Upper lobe of left lung (tissue), 6 donors: ENCODE measurements around the gene MBNL2. TPM values are rescaled to one million over a fixed set of nuclear protein-coding genes. Genes with fewer than 3 reads are reported as not detected.

ENCODE experiments used
- ATAC-seq, 2 donors: fragments of 200-7000 bp; cut with Tn5 transposase; one replicate each; pipeline ENCODE4 v1.9.1; 2022; ENCODE audit warnings: mild to moderate bottlenecking in 2 of 2, moderate library complexity in 2 of 2; ENCODE audit not compliant: low FRiP score in 2 of 2
- DNase-seq, 2 donors: peaks; one replicate each; pipeline ENCODE4 v3.0.0-alpha.2; 2019 to 2020
- H3K27ac ChIP-seq, 4 donors: fragments of 200-600 bp; sonication (generic); one replicate each; pipeline ENCODE4 v1.5.1; 2016 to 2019
- H3K27me3 ChIP-seq, 4 donors: fragments of 200-600 bp; sonication (generic); one replicate each; pipeline ENCODE4 v1.5.1; 2017 to 2019
- H3K36me3 ChIP-seq, 4 donors: fragments of 200-600 bp; sonication (generic); one replicate each; pipeline ENCODE4 v1.5.1; 2016 to 2019
- H3K4me1 ChIP-seq, 4 donors: fragments of 200-600 bp; sonication (generic); one replicate each; pipeline ENCODE4 v1.5.1; 2018 to 2019
- H3K4me3 ChIP-seq, 4 donors: fragments of 200-600 bp; sonication (generic); one replicate each; pipeline ENCODE4 v1.5.1; 2017 to 2019; ENCODE audit warnings: mild to moderate bottlenecking in 2 of 4, moderate library complexity in 1 of 4
- H3K9me3 ChIP-seq, 4 donors: fragments of 200-600 bp; sonication (generic); one replicate each; pipeline ENCODE4 v1.5.1; 2018 to 2019
- CTCF ChIP-seq, 6 experiments: fragments of 450-650 bp in 4 of 6; fragments of 200-600 bp in 2 of 6; sonication (generic) in 2 of 6; IDR thresholded peaks; one replicate each; pipeline ENCODE4 v1.5.1; 2016 to 2019; ENCODE audit warnings: antibody characterized with exemption in 6 of 6
- EP300 ChIP-seq, 4 donors: sonication (generic); formaldehyde crosslinking; IDR thresholded peaks; one replicate each; pipeline ENCODE4 v1.5.1; 2017; ENCODE audit warnings: antibody characterized with exemption in 4 of 4, control low read depth in 2 of 4
- POLR2A ChIP-seq, 4 donors: fragments of 450-650 bp; IDR thresholded peaks; one replicate each; pipeline ENCODE4 v1.5.1; 2016 to 2017; ENCODE audit warnings: antibody characterized with exemption in 4 of 4, mild to moderate bottlenecking in 2 of 4
- POLR2AphosphoS5 ChIP-seq, 2 donors: sonication (generic); formaldehyde crosslinking; IDR thresholded peaks; one replicate each; pipeline ENCODE4 v1.5.1; 2017; ENCODE audit warnings: antibody characterized with exemption in 2 of 2
- WGBS, 2 donors: methylation state at CpG; one replicate each; pipeline ENCODE4 v1.1.5; 2017 to 2018; 5-methylcytosine and 5-hydroxymethylcytosine counted together
- total RNA-seq, 6 donors: library from RNA; depleted of rRNA in 4 of 6; stranded (reverse); fragments of >200 nt in 4 of 6; gene quantifications; one replicate each; pipeline versions ENCODE4 v1.1.0 to v1.2.1, GENCODE V29; 2016 to 2021
- donor health status: DM: no; HTN: no; CAD: no; lungs with moderate emphysema.
- donor health status: DM: no; HTN: yes; CAD: no; lungs with severe emphysema.

Gene MBNL2
- total RNA-seq, 6 donors from 2014 or later: 40.9 to 78.4 (median 51.3) TPM

DNA sequence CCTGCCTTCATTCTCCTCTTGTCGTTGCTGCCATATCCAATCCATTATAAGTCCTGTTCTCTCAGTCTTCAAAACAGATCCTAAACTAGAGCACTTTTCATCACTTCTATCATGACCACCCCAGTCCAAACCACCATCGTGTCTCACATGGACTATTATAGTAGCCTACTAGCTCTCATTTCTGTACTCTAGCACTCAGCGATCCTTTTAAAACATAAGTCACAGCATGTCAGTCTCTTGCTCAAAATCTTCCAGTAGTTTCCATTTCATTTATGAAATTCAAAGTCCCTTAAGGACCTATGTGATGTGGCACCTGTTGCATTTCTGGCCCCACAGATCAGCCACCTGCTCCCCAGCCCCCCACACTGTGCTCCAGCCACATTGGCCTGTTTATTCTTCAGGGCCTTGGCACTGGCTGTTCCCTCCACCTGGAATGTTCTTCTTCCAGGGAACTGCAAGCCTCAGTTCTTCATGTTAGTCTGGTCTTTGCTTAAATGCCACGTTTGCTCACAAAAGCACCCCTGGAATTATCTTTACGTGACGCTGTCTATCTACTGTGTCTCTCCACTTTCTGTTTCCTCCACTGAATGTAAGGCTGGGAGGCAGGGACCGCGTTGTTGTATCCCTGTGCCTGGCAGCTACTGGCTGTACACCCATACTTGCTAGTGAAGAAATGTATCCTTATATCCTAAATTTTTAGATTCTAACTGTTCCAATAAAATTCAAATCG is 64.3 kb downstream of the MBNL2 start:
- DNase-seq (no peak), ATAC-seq (no peak)
- Histone ChIP-seq H3K4me3 (no peak overlapping the region), H3K4me1 (peaks cover 0 to 35% (median 7%) of the 10 kb centered on the region in 4 donors), H3K27ac (no peak overlapping the region), H3K9me3 (no peaks in the 10 kb centered on the region), H3K36me3 (no peaks in the 10 kb centered on the region), H3K27me3 (no peaks in the 10 kb centered on the region)
- no peak for TF ChIP-seq POLR2A (IDR thresholded peaks at IDR 0.05)
- no peak for TF ChIP-seq CTCF (IDR thresholded peaks at IDR 0.05)
- WGBS, 2 donors: 88 to 93% methylated on average over 9 of the region's 9 CpGs

- Histone ChIP-seq H3K4me1 (peaks cover 0 to 30% (median 5%) of the 10 kb centered on the region in 4 donors), H3K27ac (no peak overlapping the region), H3K27me3 (no peaks in the 10 kb centered on the region), H3K36me3 (no peaks in the 10 kb centered on the region), H3K4me3 (no peak overlapping the region), H3K9me3 (no peaks in the 10 kb centered on the region)
- DNase-seq: no peak
- TF ChIP-seq POLR2A (IDR thresholded peaks at IDR 0.05): no peak
- TF ChIP-seq CTCF (IDR thresholded peaks at IDR 0.05): no peak
- TF ChIP-seq EP300 (IDR thresholded peaks at IDR 0.05): no peak
- no peak for TF ChIP-seq POLR2AphosphoS5 (IDR thresholded peaks at IDR 0.05)
- no peak for ATAC-seq
- WGBS, 2 donors: 83 to 91% methylated on average over 5 of the region's 5 CpGs
These were observed 64.9 kb downstream of the MBNL2 start for GRCh38 chr13:97287047-97287383.

DNA sequence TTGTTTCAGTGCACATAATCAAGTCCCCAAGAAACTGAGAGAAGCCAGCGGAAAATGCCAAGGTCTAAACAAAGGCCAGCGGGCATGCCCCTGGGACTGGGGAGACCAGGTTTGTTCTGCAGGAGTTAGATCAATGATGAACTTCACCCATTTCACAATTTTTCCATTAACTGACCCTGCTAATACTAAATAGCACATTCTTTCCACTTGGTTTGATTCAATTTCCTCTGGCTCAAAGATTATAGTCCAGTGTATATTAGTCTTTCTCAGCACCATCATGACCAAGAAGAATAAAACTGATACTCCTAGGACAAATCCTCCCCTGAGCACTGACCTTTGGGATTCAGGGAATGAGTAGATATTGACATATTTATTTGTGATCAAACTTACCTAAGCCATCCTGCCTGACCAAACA is 66.4 kb downstream of the MBNL2 start:
- Histone ChIP-seq H3K4me3 (no peak overlapping the region), H3K27me3 (no peaks in the 10 kb centered on the region), H3K4me1 (peaks cover 0 to 25% (median 3%) of the 10 kb centered on the region in 4 donors), H3K27ac (no peak overlapping the region), H3K9me3 (no peaks in the 10 kb centered on the region), H3K36me3 (no peaks in the 10 kb centered on the region)
- TF ChIP-seq CTCF (IDR thresholded peaks at IDR 0.05) (no peak), EP300 (IDR thresholded peaks at IDR 0.05) (no peak), POLR2AphosphoS5 (IDR thresholded peaks at IDR 0.05) (no peak), POLR2A (IDR thresholded peaks at IDR 0.05) (no peak)
- DNase-seq (no peak), ATAC-seq (no peak)
- 93 to 98% methylated on average over 2 of the region's 2 CpGs for WGBS, 2 donors

DNA sequence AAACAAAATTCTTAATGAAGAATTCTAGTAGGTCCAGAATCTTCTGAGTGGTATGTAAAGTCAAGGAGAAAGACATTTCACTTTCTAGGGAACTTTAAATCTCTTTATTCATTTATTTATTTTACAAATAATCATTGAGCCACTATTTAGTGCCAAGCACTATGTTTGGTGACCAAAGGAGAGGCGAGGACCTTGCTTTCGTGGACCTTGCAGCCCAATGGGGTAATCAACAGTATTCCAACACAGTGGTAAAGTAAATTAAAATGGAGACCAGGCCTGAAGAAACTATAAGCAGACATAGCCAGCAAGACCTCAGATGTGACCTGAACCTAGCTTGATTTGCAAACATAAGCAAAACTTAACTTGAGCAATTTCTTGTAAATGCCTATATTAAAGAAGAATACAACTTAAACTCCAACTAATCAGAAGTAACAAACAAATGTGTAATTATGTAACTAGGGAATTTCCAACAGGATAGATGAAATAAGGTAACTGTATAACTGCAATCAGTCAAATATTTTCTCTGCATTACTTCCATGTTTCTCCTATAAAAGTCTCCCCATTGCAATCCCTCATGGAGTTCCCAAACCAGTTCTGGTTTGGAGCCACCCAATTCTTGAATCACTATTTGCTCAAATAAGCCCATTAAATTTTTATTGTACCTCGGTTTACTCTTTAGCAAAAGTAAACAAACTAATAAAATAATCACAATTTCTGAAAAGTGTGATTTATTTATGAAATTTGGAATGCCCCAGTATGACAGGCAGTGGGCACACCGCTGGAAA is 67.6 kb downstream of the MBNL2 start:
- WGBS, 2 donors: 94 to 96% methylated on average over 4 of the region's 4 CpGs

More for the DNA sequence above, 67.6 kb downstream of the MBNL2 start:
- Histone ChIP-seq H3K9me3 (no peaks in the 10 kb centered on the region), H3K4me3 (no peak overlapping the region), H3K27me3 (no peaks in the 10 kb centered on the region), H3K4me1 (peaks cover 0 to 26% (median 5%) of the 10 kb centered on the region in 4 donors), H3K36me3 (no peaks in the 10 kb centered on the region), H3K27ac (no peak overlapping the region)
- ATAC-seq (no peak), DNase-seq (no peak)
- no peak for TF ChIP-seq POLR2A (IDR thresholded peaks at IDR 0.05)
- TF ChIP-seq EP300 (IDR thresholded peaks at IDR 0.05): no peak
- no peak for TF ChIP-seq CTCF (IDR thresholded peaks at IDR 0.05)
- no peak for TF ChIP-seq POLR2AphosphoS5 (IDR thresholded peaks at IDR 0.05)
